Testis (tissue), 3 donors: ENCODE measurements around the gene ZNF579. TPM values are rescaled to one million over a fixed set of nuclear protein-coding genes. Genes with fewer than 3 reads are reported as not detected.
"Not testable (repeated sequence)": the region's sequence is repeated elsewhere in the genome, so short reads cannot be mapped to it uniquely, and the experiment has no call there.

Source experiments
- DNase-seq: peaks from one replicate; pipeline ENCODE4 v3.0.0-alpha.2; 2019
- H3K27ac ChIP-seq, 2 donors: fragments of 200-600 bp; sonication (generic); one replicate each; pipeline ENCODE4 v1.5.1; 2019
- H3K27me3 ChIP-seq: fragments of 200-600 bp; sonication (generic); one replicate; pipeline ENCODE4 v1.5.1; 2019
- H3K36me3 ChIP-seq: fragments of 200-600 bp; sonication (generic); one replicate; pipeline ENCODE4 v1.5.1; 2017; ENCODE audit warnings: low read depth; ENCODE audit errors: missing control alignments
- H3K4me1 ChIP-seq: fragments of 200-600 bp; sonication (generic); one replicate; pipeline ENCODE4 v1.5.1; 2019
- H3K4me3 ChIP-seq, 2 donors: fragments of 200-600 bp; sonication (generic); one replicate each; pipeline ENCODE4 v1.5.1; 2017 to 2019
- H3K9me3 ChIP-seq: fragments of 200-600 bp; sonication (generic); one replicate; pipeline ENCODE4 v1.5.1; 2017
- POLR2A ChIP-seq: fragments of 450-650 bp; IDR thresholded peaks from one replicate; pipeline ENCODE4 v1.6.1; 2017; ENCODE audit warnings: antibody characterized with exemption, mild to moderate bottlenecking, moderate library complexity
- WGBS, 2 donors: methylation state at CpG; one replicate each; pipeline ENCODE4 v1.1.5; 2018; 5-methylcytosine and 5-hydroxymethylcytosine counted together
- intact Hi-C: fragments of 100-400 bp; cut with DNase I; formaldehyde crosslinking; loops from one replicate; pipeline ENCODE4 v1.15.1; 2023; ENCODE audit warnings: low total_unique reads
- polyA plus RNA-seq: library from polyadenylated mRNA; stranded (reverse); fragments of 350-450 nt; fragmentation: Illumina TruSeq; extraction: RNeasy Lipid Tissue Mini Kit (QIAGEN cat#74804); gene quantifications from one replicate; pipeline ENCODE4 v1.2.3, GENCODE V29; 2014; ENCODE audit warnings: low read depth, low replicate concordance; ENCODE audit not compliant: insufficient read depth
- total RNA-seq, 2 donors: library from RNA; depleted of rRNA; stranded (reverse); fragments of >200 nt; gene quantifications; one replicate each; pipeline ENCODE4 v1.2.3, GENCODE V29; 2016
- TF ChIP-seq, protein P1 (sequence below), 3 experiments: fragments of 450-650 bp in 2 of 3; fragments of 200-600 bp in 1 of 3; sonication (generic) in 1 of 3; IDR thresholded peaks; one replicate each; pipeline ENCODE4 v1.5.1; 2016 to 2019; ENCODE audit warnings: antibody characterized with exemption in 3 of 3, mild to moderate bottlenecking in 2 of 3, moderate library complexity in 1 of 3

The ZNF579 gene
- total and polyA plus RNA-seq, 3 donors from 2014 or later, result 4.0 to 7.2 (median 4.3) TPM

- peaks cover 19% of the 10 kb centered on the region for H3K4me1 ChIP-seq
- peak overlapping the region; percentile 15 to 50 for H3K4me3 ChIP-seq
- 0 to 2% methylated on average over 34 to 40 of the region's 40 CpGs for WGBS, 2 donors
- TF ChIP-seq, protein P1, sequence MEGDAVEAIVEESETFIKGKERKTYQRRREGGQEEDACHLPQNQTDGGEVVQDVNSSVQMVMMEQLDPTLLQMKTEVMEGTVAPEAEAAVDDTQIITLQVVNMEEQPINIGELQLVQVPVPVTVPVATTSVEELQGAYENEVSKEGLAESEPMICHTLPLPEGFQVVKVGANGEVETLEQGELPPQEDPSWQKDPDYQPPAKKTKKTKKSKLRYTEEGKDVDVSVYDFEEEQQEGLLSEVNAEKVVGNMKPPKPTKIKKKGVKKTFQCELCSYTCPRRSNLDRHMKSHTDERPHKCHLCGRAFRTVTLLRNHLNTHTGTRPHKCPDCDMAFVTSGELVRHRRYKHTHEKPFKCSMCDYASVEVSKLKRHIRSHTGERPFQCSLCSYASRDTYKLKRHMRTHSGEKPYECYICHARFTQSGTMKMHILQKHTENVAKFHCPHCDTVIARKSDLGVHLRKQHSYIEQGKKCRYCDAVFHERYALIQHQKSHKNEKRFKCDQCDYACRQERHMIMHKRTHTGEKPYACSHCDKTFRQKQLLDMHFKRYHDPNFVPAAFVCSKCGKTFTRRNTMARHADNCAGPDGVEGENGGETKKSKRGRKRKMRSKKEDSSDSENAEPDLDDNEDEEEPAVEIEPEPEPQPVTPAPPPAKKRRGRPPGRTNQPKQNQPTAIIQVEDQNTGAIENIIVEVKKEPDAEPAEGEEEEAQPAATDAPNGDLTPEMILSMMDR (IDR thresholded peaks at IDR 0.05), result no peak
- no peak for TF ChIP-seq POLR2A
- DNase-seq, result peak; percentile 96
- no peak overlapping the region for H3K27ac ChIP-seq
- intact Hi-C loops, result no loop called here
- no peaks in the 10 kb centered on the region for H3K27me3 ChIP-seq
- no peaks in the 10 kb centered on the region for H3K36me3 ChIP-seq
- H3K9me3 ChIP-seq, result no peaks in the 10 kb centered on the region
These were observed 6.5 kb upstream of the ZNF579 start for GRCh38 chr19:55586976-55587668.

DNA sequence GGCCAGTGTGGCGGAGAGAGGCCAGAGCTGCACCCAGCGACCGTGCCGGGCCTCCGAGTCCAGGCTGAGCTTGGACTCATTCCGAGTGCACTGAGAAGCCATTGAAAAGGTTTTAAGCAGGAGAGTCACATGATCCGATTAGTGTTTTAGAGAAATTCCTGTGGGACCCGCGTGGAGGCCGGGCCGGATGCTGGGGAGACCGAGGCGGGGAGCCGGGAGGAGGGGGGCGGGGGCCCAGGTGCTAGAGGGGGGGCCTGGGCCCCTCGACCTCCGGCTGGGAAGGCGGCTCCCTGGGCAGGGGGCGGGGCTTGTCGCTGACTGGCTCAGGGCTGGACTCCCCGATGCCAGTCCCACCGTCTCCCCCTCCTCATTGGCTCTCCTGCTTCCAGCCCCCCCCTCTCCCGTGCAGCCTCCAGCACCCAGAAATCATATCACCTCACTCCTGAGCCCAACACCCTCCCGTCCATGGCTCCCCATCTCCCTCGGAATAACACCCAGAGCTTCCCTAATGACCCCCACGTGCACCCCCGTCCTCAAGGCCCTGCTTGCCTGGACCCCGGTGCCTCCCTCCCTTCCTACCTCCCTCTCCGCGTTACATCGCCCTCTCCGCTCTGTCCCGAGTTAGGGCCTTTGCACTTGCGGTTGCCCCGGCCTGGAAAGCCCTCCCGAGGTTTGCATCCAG lies 5.2 kb upstream of the ZNF579 start:
- peaks cover 32% of the 10 kb centered on the region for H3K4me1 ChIP-seq
- no peaks in the 10 kb centered on the region for H3K27me3 ChIP-seq
- H3K4me3 ChIP-seq, result peak overlapping the region; percentile 24 to 45
- DNase-seq, result peak; percentile 88
- no peaks in the 10 kb centered on the region for H3K9me3 ChIP-seq
- intact Hi-C loops, result no loop called here
- H3K27ac ChIP-seq, result peak overlapping the region; percentile 72
- no peaks in the 10 kb centered on the region for H3K36me3 ChIP-seq
- TF ChIP-seq POLR2A, result no peak
- TF ChIP-seq, protein P1 (IDR thresholded peaks at IDR 0.05), result no peak
- 1 to 2% methylated on average over 22 to 29 of the region's 36 CpGs for WGBS, 2 donors

GRCh38 chr19:55584871-55585270 lies 4.2 kb upstream of the ZNF579 start:
- intact Hi-C loops, result no loop called here
- H3K36me3 ChIP-seq, result no peaks in the 10 kb centered on the region
- peaks cover 35% of the 10 kb centered on the region for H3K4me1 ChIP-seq
- DNase-seq, result no peak
- H3K9me3 ChIP-seq, result no peaks in the 10 kb centered on the region
- no peaks in the 10 kb centered on the region for H3K27me3 ChIP-seq
- TF ChIP-seq, protein P1 (IDR thresholded peaks at IDR 0.05), result no peak
- TF ChIP-seq POLR2A, result no peak
- H3K4me3 ChIP-seq, result no peak overlapping the region
- 69 to 72% methylated on average over 11 of the region's 11 CpGs for WGBS, 2 donors
- no peak overlapping the region for H3K27ac ChIP-seq

DNA sequence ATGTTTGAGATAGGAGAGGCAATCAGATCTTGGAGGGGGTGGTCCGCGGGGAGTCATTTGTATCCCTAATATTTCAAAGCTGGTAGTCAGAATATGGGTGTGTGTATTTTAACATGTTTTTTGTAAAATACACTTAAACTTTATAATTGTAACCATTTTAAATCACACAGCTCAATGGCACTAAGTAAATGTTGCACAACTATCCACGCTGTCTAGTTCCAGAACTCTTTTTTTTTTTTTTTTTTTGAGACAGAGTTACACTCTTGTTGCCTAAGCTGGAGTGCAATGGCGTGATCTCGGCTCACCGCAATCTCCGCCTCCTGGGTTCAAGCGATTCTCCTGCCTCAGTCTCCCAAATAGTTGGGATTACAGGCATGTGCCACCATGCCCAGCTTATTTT lies 3.2 kb upstream of the ZNF579 start:
- H3K27me3 ChIP-seq, H3K4me3 ChIP-seq, intact Hi-C loops, H3K27ac ChIP-seq, H3K9me3 ChIP-seq, DNase-seq, H3K36me3 ChIP-seq: not testable (repeated sequence)
- peaks cover 38% of the 10 kb centered on the region for H3K4me1 ChIP-seq
- 74 to 79% methylated on average over 8 of the region's 8 CpGs for WGBS, 2 donors

DNA sequence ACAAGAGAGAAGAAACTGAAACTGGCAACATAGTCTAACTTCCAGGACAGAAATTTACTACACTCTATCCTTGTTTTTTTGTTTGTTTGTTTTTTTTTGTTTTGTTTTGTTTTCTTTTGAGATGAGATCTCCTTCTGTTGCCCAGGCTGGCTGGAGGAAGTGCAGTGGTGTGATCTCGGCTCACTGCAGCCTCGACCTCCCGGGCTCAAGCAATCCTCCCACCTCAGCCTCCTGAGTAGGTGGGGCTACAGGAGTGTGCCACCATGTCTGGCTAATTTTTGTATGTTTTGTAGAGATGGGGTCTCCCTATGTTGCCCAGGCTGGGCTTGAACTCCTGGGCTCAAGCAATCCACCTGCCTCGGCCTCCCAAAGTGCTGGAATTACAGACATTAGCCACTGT lies 1.6 kb upstream of the ZNF579 start:
- H3K4me3 ChIP-seq, intact Hi-C loops, DNase-seq, H3K27me3 ChIP-seq, H3K9me3 ChIP-seq, H3K36me3 ChIP-seq: not testable (repeated sequence)
- peak overlapping the region; percentile 65 to 76 for H3K27ac ChIP-seq
- 34 to 47% methylated on average over 4 of the region's 4 CpGs for WGBS, 2 donors
- H3K4me1 ChIP-seq, result peaks cover 38% of the 10 kb centered on the region
